Amygdala (tissue), 56 donors: Measurements from ENCODE around the gene SH3BP2.

ENCODE experiments used
- DNase-seq, 56 donors: peaks; one replicate each; lab custom pipeline; 2025; lab: John Stamatoyannopoulos, UW

SH3BP2 gene

GRCh38 chr4:2817137-2817536, 24.3 kb downstream of the SH3BP2 start:
- DNase-seq: no peak

GRCh38 chr4:2817701-2818350, 24.9 kb downstream of the SH3BP2 start:
- no peak for DNase-seq

GRCh38 chr4:2818351-2818939, 25.6 kb downstream of the SH3BP2 start:
- DNase-seq: no peak

GRCh38 chr4:2819244-2820215, 26.6 kb downstream of the SH3BP2 start:
- DNase-seq: no peak

GRCh38 chr4:2820216-2820982, 27.5 kb downstream of the SH3BP2 start:
- DNase-seq: no peak

- DNase-seq: no peak
Observed at GRCh38 chr4:2822461-2823300, 29.8 kb downstream of the SH3BP2 start.

GRCh38 chr4:2823301-2823670, 30.4 kb downstream of the SH3BP2 start:
- no peak for DNase-seq

- no peak for DNase-seq
Observed at GRCh38 chr4:2823671-2824328, 30.9 kb downstream of the SH3BP2 start.

- DNase-seq: no peak
Observed at GRCh38 chr4:2824329-2824835, 31.5 kb downstream of the SH3BP2 start.

GRCh38 chr4:2824836-2825381, 32.0 kb downstream of the SH3BP2 start:
- DNase-seq: no peak

- DNase-seq: peak in 7 of 56 donors; percentile 27 to 49 (median 37)
Observed at GRCh38 chr4:2825740-2826139, 32.9 kb downstream of the SH3BP2 start.

GRCh38 chr4:2827071-2827873, 34.4 kb downstream of the SH3BP2 start:
- no peak for DNase-seq

- DNase-seq: no peak
Observed at GRCh38 chr4:2827874-2828751, 35.2 kb downstream of the SH3BP2 start.

- DNase-seq: no peak
Observed at GRCh38 chr4:2828758-2829181, 35.9 kb downstream of the SH3BP2 start.

GRCh38 chr4:2829321-2829932, 36.5 kb downstream of the SH3BP2 start:
- DNase-seq: no peak

- DNase-seq: no peak
Observed at GRCh38 chr4:2829933-2830451, 37.1 kb downstream of the SH3BP2 start.
